HUES6 (cell line): Measurements from ENCODE around the gene FOXE1.

ENCODE experiments used
- H3K27ac ChIP-seq: 2 replicates; pipeline ENCODE4 v1.7.0; 2013; ENCODE audit warnings: low read depth, mild to moderate bottlenecking, low read length, inconsistent platforms
- H3K27me3 ChIP-seq: 2 replicates; pipeline ENCODE4 v1.6.1; 2013; ENCODE audit warnings: low read length; ENCODE audit not compliant: control insufficient read depth, insufficient read depth
- H3K36me3 ChIP-seq: 2 replicates; pipeline ENCODE4 v1.6.1; 2013; ENCODE audit warnings: low read length; ENCODE audit not compliant: control insufficient read depth, insufficient read depth
- H3K4me1 ChIP-seq: 2 replicates; pipeline ENCODE4 v1.6.1; 2013; ENCODE audit warnings: low read length; ENCODE audit not compliant: control insufficient read depth, insufficient read depth
- H3K4me3 ChIP-seq: 2 replicates; pipeline ENCODE4 v1.5.1; 2013; ENCODE audit warnings: low read depth, low read length
- H3K9ac ChIP-seq: one replicate; pipeline ENCODE4 v1.6.1; 2013; ENCODE audit warnings: mild to moderate bottlenecking, low read length
- H3K9me3 ChIP-seq: 2 replicates; pipeline ENCODE4 v1.6.1; 2013; ENCODE audit warnings: low read depth, low read length; ENCODE audit not compliant: control insufficient read depth, insufficient read depth

FOXE1 gene

GRCh38 chr9:97868859-97869258 is 15.8 kb downstream of the FOXE1 start:
- H3K9me3 ChIP-seq, result peaks cover 8% of the 10 kb centered on the region
- peaks cover 14% of the 10 kb centered on the region for H3K4me1 ChIP-seq
- H3K27ac ChIP-seq, result no peak overlapping the region
- H3K4me3 ChIP-seq, result no peak overlapping the region
- peaks cover 9% of the 10 kb centered on the region for H3K27me3 ChIP-seq
- no peak overlapping the region for H3K9ac ChIP-seq
- no peaks in the 10 kb centered on the region for H3K36me3 ChIP-seq

DNA sequence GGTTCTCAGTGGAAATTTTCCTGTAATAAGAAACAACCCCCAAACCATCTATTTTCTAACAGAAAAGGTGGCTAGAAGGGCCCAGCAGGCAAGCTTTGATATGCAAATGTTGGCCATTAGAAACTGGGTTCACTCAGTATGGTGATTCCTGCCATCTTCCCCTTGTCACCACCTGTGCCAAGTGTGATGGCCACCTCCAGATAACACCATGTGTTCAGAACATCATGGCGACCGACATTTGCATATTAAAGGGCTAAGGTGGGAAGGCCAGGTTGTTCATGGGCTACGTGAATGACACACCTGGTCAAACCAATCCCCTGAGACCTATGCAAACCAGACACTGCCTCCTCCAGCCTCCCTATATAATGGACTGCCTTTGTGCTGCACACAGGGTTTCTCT is 20.4 kb downstream of the FOXE1 start:
- Histone ChIP-seq H3K9ac (no peak overlapping the region), H3K4me1 (peaks cover 23% of the 10 kb centered on the region), H3K9me3 (no peaks in the 10 kb centered on the region; the same call in 1 of the 2 replicates), H3K27ac (no peak overlapping the region), H3K4me3 (no peak overlapping the region), H3K36me3 (no peaks in the 10 kb centered on the region), H3K27me3 (peaks cover 6% of the 10 kb centered on the region; the same call in 1 of the 2 replicates)

- Histone ChIP-seq H3K9me3 (no peaks in the 10 kb centered on the region; the same call in 1 of the 2 replicates), H3K4me1 (peaks cover 19% of the 10 kb centered on the region), H3K36me3 (no peaks in the 10 kb centered on the region), H3K4me3 (no peak overlapping the region), H3K27ac (no peak overlapping the region), H3K27me3 (peaks cover 6% of the 10 kb centered on the region; the same call in 1 of the 2 replicates), H3K9ac (no peak overlapping the region)
Measured at GRCh38 chr9:97873882-97874281, 20.9 kb downstream of the FOXE1 start.

DNA sequence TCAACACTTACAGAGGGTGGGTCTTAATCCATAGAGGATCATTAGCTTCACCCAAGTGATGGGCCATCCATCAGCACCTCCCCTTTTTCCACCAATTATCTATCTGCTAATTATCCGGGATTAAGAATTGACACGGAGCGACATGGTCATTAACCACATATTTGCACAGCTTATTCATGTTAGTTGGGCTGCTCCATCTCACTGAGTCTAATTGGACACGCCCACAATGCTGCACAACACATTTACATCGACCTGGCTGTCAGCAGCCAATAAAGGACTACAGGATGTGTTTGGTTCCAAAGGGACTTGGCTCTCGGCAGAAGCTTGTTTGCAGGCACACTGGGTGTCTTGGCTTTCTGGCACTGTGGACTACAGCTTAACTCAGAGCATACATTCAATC is 21.6 kb downstream of the FOXE1 start:
- peaks cover 15% of the 10 kb centered on the region; the same call in 1 of the 2 replicates for H3K4me1 ChIP-seq
- H3K9me3 ChIP-seq, result no peaks in the 10 kb centered on the region; the same call in 1 of the 2 replicates
- H3K9ac ChIP-seq, result no peak overlapping the region
- H3K4me3 ChIP-seq, result no peak overlapping the region
- no peaks in the 10 kb centered on the region for H3K36me3 ChIP-seq
- H3K27ac ChIP-seq, result no peak overlapping the region
- H3K27me3 ChIP-seq, result peaks cover 6% of the 10 kb centered on the region; the same call in 1 of the 2 replicates

DNA sequence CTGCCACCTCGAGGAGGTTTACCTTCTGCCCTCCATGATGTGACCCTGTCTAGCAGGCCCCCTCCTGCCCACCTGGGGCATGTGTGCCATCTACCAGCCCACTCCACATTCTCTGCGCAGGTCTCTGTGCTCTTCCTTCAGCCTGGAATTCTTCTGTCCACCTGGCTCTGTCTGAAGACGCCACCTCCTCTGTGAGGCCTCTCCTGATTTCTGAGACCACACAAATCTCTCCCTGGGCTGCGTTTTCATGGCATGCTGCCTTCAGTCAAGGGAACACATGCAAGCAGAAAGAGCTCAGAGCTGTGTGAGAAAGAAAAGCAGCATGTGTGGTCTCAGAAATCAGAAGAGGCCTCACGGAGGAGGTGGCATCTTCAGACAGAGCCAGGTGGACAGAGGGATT is 22.1 kb downstream of the FOXE1 start:
- Histone ChIP-seq H3K9me3 (no peaks in the 10 kb centered on the region; the same call in 1 of the 2 replicates), H3K4me3 (no peak overlapping the region), H3K36me3 (no peaks in the 10 kb centered on the region), H3K27me3 (peaks cover 6% of the 10 kb centered on the region; the same call in 1 of the 2 replicates), H3K4me1 (peaks cover 15% of the 10 kb centered on the region; the same call in 1 of the 2 replicates), H3K9ac (no peak overlapping the region), H3K27ac (no peak overlapping the region)

- Histone ChIP-seq H3K4me1 (peaks cover 15% of the 10 kb centered on the region; the same call in 1 of the 2 replicates), H3K9ac (no peak overlapping the region), H3K27me3 (peaks cover 6% of the 10 kb centered on the region; the same call in 1 of the 2 replicates), H3K4me3 (no peak overlapping the region), H3K27ac (no peak overlapping the region), H3K36me3 (no peaks in the 10 kb centered on the region), H3K9me3 (no peaks in the 10 kb centered on the region; the same call in 1 of the 2 replicates)
Measured at GRCh38 chr9:97876061-97876460, 23.0 kb downstream of the FOXE1 start.

GRCh38 chr9:97880336-97880735 is 27.3 kb downstream of the FOXE1 start:
- Histone ChIP-seq H3K27ac (no peak overlapping the region), H3K9ac (no peak overlapping the region), H3K4me3 (no peak overlapping the region), H3K27me3 (peaks cover 8% of the 10 kb centered on the region), H3K4me1 (0 out of 2 replicates have a peak, but pooled peaks cover 6% of the 10 kb centered on the region), H3K9me3 (no peaks in the 10 kb centered on the region), H3K36me3 (no peaks in the 10 kb centered on the region)

DNA sequence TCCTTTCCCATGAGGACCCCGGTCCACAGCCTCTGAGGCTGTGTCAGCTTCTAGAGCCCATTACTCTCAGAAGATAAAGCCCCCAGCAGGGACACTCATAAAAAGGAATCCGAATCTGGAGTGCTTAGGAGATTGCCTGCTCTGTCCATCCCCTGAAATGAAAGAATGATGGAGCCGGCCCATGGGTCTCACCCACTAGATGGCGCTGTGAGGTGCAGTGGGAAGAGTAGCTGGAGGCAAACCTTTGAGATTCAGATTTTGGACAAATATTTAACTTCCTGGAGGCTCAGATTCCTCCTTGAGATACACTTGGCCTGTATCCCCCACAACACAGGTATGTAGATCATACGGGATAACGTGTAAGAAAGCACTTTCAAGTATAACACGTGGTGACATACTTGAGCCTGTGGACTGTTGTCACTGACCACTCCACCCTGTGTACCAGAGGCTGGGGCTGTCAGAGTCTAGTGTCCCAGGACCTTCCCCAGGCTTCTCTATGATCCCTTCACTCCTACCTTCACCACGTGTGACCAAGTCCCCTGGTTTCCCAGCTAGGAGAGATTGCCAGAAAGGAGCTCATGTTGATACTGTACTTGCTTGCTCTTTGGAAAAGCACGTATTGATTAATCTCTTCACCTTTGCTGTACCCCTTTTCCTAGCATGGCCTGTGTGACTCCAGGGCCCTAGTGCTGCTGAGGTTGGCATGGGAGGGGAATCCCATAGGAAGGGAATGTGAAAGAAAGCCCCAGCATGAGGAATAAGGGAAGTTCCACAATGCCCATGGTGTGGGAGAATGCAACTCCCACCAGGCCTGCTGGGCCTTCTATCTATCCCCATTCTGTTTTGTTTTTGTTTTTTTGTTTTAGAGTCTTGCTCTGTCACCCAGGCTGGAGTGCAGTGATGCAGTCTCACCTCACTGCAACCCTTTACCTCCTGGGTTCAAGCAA is 37.2 kb downstream of the FOXE1 start:
- H3K4me3 ChIP-seq, result no peak overlapping the region
- no peaks in the 10 kb centered on the region for H3K9me3 ChIP-seq
- H3K36me3 ChIP-seq, result no peaks in the 10 kb centered on the region
- H3K27ac ChIP-seq, result no peak overlapping the region
- H3K4me1 ChIP-seq, result peaks cover 3% of the 10 kb centered on the region; the same call in 1 of the 2 replicates
- H3K27me3 ChIP-seq, result peaks cover 19% of the 10 kb centered on the region
- no peak overlapping the region for H3K9ac ChIP-seq

GRCh38 chr9:97891736-97892135 is 38.7 kb downstream of the FOXE1 start:
- Histone ChIP-seq H3K27ac (no peak overlapping the region), H3K4me3 (no peak overlapping the region), H3K9ac (no peak overlapping the region), H3K4me1 (peaks cover 3% of the 10 kb centered on the region; the same call in 1 of the 2 replicates), H3K36me3 (no peaks in the 10 kb centered on the region), H3K9me3 (no peaks in the 10 kb centered on the region), H3K27me3 (peaks cover 19% of the 10 kb centered on the region)

GRCh38 chr9:97892421-97892820 is 39.4 kb downstream of the FOXE1 start:
- H3K4me3 ChIP-seq, result no peak overlapping the region
- H3K9me3 ChIP-seq, result no peaks in the 10 kb centered on the region
- peaks cover 3% of the 10 kb centered on the region; the same call in 1 of the 2 replicates for H3K4me1 ChIP-seq
- peaks cover 19% of the 10 kb centered on the region for H3K27me3 ChIP-seq
- H3K9ac ChIP-seq, result no peak overlapping the region
- no peaks in the 10 kb centered on the region for H3K36me3 ChIP-seq
- no peak overlapping the region for H3K27ac ChIP-seq

GRCh38 chr9:97895211-97895610 is 42.2 kb downstream of the FOXE1 start:
- no peak overlapping the region for H3K4me3 ChIP-seq
- H3K36me3 ChIP-seq, result no peaks in the 10 kb centered on the region
- H3K4me1 ChIP-seq, result 0 out of 2 replicates have a peak, but pooled peaks cover under 1% of the 10 kb centered on the region
- no peak overlapping the region for H3K9ac ChIP-seq
- H3K9me3 ChIP-seq, result no peaks in the 10 kb centered on the region
- peaks cover 11% of the 10 kb centered on the region for H3K27me3 ChIP-seq
- H3K27ac ChIP-seq, result no peak overlapping the region
